ENCODE results near the gene SPATA31A7.
"Not testable (repeated sequence)": the region's sequence is repeated elsewhere in the genome, so short reads cannot be mapped to it uniquely, and the experiment has no call there.

SPATA31A7 gene
- 0 to 0.04 (median 0) reads per million in 3 experiments for total RNA-seq

DNA sequence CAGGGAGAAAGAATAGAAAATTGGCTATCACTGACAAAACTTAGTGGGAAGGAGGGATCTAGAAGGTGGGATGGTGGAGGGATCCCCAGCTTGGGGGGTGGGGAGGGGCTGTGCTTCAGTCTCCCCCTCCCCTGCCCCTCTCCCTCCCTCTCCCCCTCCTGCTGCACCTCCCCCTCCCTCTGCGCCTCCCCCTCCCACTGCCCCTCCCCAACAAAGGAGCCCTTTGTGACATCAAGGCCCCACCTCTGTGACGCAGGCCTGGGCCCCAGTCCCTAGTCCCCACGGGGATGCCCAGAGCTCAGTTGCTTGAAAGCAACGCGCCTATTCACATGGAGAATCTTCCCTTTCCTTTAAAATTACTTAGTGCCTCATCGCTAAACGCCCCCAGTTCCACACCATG, at the start of gene SPATA31A7:
SPATA31A7 (plus strand) TSS at position 301 of the 400 bp plus-strand sequence; CDS start at position 330, 29 bp downstream.
- not testable (repeated sequence) for DNase-seq

DNA sequence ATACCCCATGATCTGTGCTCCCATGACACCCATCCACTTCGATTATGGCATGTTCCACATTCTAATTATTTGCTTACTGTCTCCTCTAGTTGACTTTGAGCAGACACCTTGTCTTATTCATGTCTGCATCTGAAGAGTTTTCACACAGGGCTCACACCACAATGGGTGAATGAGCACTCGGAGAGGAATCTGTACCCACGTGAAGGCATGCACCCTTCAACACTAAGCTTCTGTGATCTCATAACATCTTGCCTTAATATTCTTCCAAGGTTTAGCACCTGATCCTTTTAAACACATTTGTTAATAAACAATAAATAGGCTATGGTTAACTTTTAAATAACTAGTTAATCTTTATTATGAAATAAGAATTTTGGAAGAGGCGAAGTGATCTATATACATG, 36.6 kb downstream of the SPATA31A7 start:
- not testable (repeated sequence) for DNase-seq
